Esophagus muscularis mucosa (tissue), 4 donors: ENCODE data around the gene CCR4. TPM values are rescaled to one million over a fixed set of nuclear protein-coding genes. Genes with fewer than 3 reads are reported as not detected.
"Not testable (repeated sequence)": the region's sequence is repeated elsewhere in the genome, so short reads cannot be mapped to it uniquely, and the experiment has no call there.

Experiments
- DNase-seq: peaks from one replicate; pipeline ENCODE4 v3.0.0-alpha.2; 2017; ENCODE audit errors: extremely low spot score
- H3K27ac ChIP-seq, 4 donors: fragments of 200-600 bp; sonication (generic); replicated peaks in 1 of 4; 1 replicate in 3 of 4; 2 replicates in 1 of 4; pipeline ENCODE4 v1.5.1; 2016 to 2019; ENCODE audit warnings: mild to moderate bottlenecking in 1 of 4
- H3K27me3 ChIP-seq, 4 donors: fragments of 200-600 bp; sonication (generic); one replicate each; pipeline versions ENCODE4 v1.5.1 to v1.6.0; 2016 to 2019
- H3K36me3 ChIP-seq, 4 donors: fragments of 200-600 bp; sonication (generic); one replicate each; pipeline ENCODE4 v1.5.1; 2016 to 2019
- H3K4me1 ChIP-seq, 4 donors: fragments of 200-600 bp; sonication (generic); one replicate each; pipeline ENCODE4 v1.5.1; 2016 to 2019
- H3K4me3 ChIP-seq, 4 donors: fragments of 200-600 bp; sonication (generic); 1 replicate in 2 of 4; 2 replicates in 2 of 4; pipeline ENCODE4 v1.5.1; 2016 to 2019; ENCODE audit warnings: mild to moderate bottlenecking in 4 of 4, moderate library complexity in 1 of 4
- H3K9me3 ChIP-seq, 4 donors: fragments of 200-600 bp; sonication (generic); 1 replicate in 3 of 4; 2 replicates in 1 of 4; pipeline ENCODE4 v1.5.1; 2016 to 2019
- CTCF ChIP-seq, 3 experiments: fragments of 200-600 bp in 2 of 3; fragments of 450-650 bp in 1 of 3; sonication (generic) in 2 of 3; IDR thresholded peaks; one replicate each; pipeline ENCODE4 v1.5.1; 2017 to 2019; ENCODE audit warnings: antibody characterized with exemption in 3 of 3, mild to moderate bottlenecking in 2 of 3, moderate library complexity in 1 of 3
- EP300 ChIP-seq: sonication (generic); formaldehyde crosslinking; IDR thresholded peaks from one replicate; pipeline ENCODE4 v1.6.1; 2017; ENCODE audit warnings: antibody characterized with exemption
- POLR2A ChIP-seq: fragments of 450-650 bp; IDR thresholded peaks from one replicate; pipeline ENCODE4 v1.6.1; 2017; ENCODE audit warnings: antibody characterized with exemption, moderate library complexity, mild to moderate bottlenecking, low read depth
- POLR2AphosphoS5 ChIP-seq, 2 donors: sonication (generic); formaldehyde crosslinking; IDR thresholded peaks; one replicate each; pipeline ENCODE4 v1.6.1; 2017; ENCODE audit warnings: antibody characterized with exemption in 2 of 2
- WGBS: methylation state at CpG from one replicate; pipeline ENCODE4 v1.1.5; 2018; 5-methylcytosine and 5-hydroxymethylcytosine counted together
- intact Hi-C: fragments of 100-400 bp; cut with DNase I; formaldehyde crosslinking; loops from one replicate; pipeline ENCODE4 v1.15.1; 2023
- total RNA-seq, 4 donors: library from RNA; depleted of rRNA; stranded (reverse); fragments of >200 nt; gene quantifications; one replicate each; pipeline versions ENCODE4 v1.1.0 to v1.2.1, GENCODE V29; 2016

The CCR4 gene
- total RNA-seq, 4 donors from 2014 or later = 0.17 TPM; not detected in 3

GRCh38 chr3:32960404-32961170, 9.1 kb downstream of the CCR4 start:
- intact Hi-C loops = no loop called here
- Histone ChIP-seq H3K36me3 (no peaks in the 10 kb centered on the region), H3K27ac (no peak overlapping the region), H3K9me3 (no peaks in the 10 kb centered on the region), H3K27me3 (no peaks in the 10 kb centered on the region), H3K4me3 (no peak overlapping the region), H3K4me1 (peaks cover 0 to 5% (median 0%) of the 10 kb centered on the region in 4 donors)
- no peak for TF ChIP-seq CTCF (IDR thresholded peaks at IDR 0.05)
- TF ChIP-seq EP300 = no peak
- TF ChIP-seq POLR2AphosphoS5 (IDR thresholded peaks at IDR 0.05) = no peak
- TF ChIP-seq POLR2A = no peak
- 88% methylated on average over 4 of the region's 4 CpGs for WGBS
- peak; percentile 7 for DNase-seq

GRCh38 chr3:32961189-32961715, 9.8 kb downstream of the CCR4 start:
- intact Hi-C loops = no loop called here
- peak; percentile 60 for DNase-seq
- no peaks in the 10 kb centered on the region for H3K9me3 ChIP-seq
- WGBS = 75% methylated on average over 5 of the region's 5 CpGs
- H3K27ac ChIP-seq = no peak overlapping the region
- TF ChIP-seq CTCF (IDR thresholded peaks at IDR 0.05) (no peak), POLR2A (no peak), POLR2AphosphoS5 (IDR thresholded peaks at IDR 0.05) (no peak), EP300 (no peak)
- H3K4me1 ChIP-seq = peaks cover 0 to 5% (median 0%) of the 10 kb centered on the region in 4 donors
- no peaks in the 10 kb centered on the region for H3K36me3 ChIP-seq
- no peaks in the 10 kb centered on the region for H3K27me3 ChIP-seq
- no peak overlapping the region for H3K4me3 ChIP-seq

GRCh38 chr3:32963871-32964270, 12.4 kb downstream of the CCR4 start:
- no peak overlapping the region for H3K4me3 ChIP-seq
- no peaks in the 10 kb centered on the region for H3K27me3 ChIP-seq
- 85% methylated on average over 3 of the region's 3 CpGs for WGBS
- TF ChIP-seq EP300 (no peak), POLR2A (no peak), CTCF (IDR thresholded peaks at IDR 0.05) (no peak), POLR2AphosphoS5 (IDR thresholded peaks at IDR 0.05) (no peak)
- peaks cover 0 to 4% (median 2%) of the 10 kb centered on the region in 4 donors for H3K4me1 ChIP-seq
- no peaks in the 10 kb centered on the region for H3K36me3 ChIP-seq
- intact Hi-C loops = no loop called here
- no peak overlapping the region for H3K27ac ChIP-seq
- DNase-seq = peak; percentile 53
- H3K9me3 ChIP-seq = no peaks in the 10 kb centered on the region

GRCh38 chr3:32964781-32965180, 13.3 kb downstream of the CCR4 start:
- WGBS = 89% methylated on average over 2 of the region's 2 CpGs
- H3K27me3 ChIP-seq, intact Hi-C loops, H3K27ac ChIP-seq, H3K4me3 ChIP-seq, H3K36me3 ChIP-seq, H3K9me3 ChIP-seq: not testable (repeated sequence)
- H3K4me1 ChIP-seq = peaks cover 0 to 12% (median 7%) of the 10 kb centered on the region in 4 donors
- DNase-seq = peak; percentile 29

GRCh38 chr3:32965617-32966213, 14.3 kb downstream of the CCR4 start:
- H3K36me3 ChIP-seq, intact Hi-C loops, H3K27ac ChIP-seq, H3K4me3 ChIP-seq, H3K27me3 ChIP-seq, H3K9me3 ChIP-seq: not testable (repeated sequence)
- DNase-seq = peak; percentile 72
- peaks cover 0 to 12% (median 7%) of the 10 kb centered on the region in 4 donors for H3K4me1 ChIP-seq
- 100% methylated on average over 2 of the region's 2 CpGs for WGBS

GRCh38 chr3:32966627-32967026, 15.2 kb downstream of the CCR4 start:
- H3K27me3 ChIP-seq, H3K36me3 ChIP-seq, H3K4me3 ChIP-seq, H3K27ac ChIP-seq, intact Hi-C loops, H3K9me3 ChIP-seq: not testable (repeated sequence)
- 74% methylated on average over 5 of the region's 5 CpGs for WGBS
- H3K4me1 ChIP-seq = peaks cover 0 to 12% (median 7%) of the 10 kb centered on the region in 4 donors
- DNase-seq = peak; percentile 47
